Left kidney (tissue), 2 donors: Measurements from ENCODE around the gene USB1. TPM values are rescaled to one million over a fixed set of nuclear protein-coding genes. Genes with fewer than 3 reads are reported as not detected.
"Not testable (repeated sequence)": the region's sequence is repeated elsewhere in the genome, so short reads cannot be mapped to it uniquely, and the experiment has no call there.

Experiments used
- DNase-seq: peaks from one replicate; pipeline ENCODE4 v3.0.0-alpha.2; 2013
- polyA plus RNA-seq: library from polyadenylated mRNA; unstranded; fragments of 120-200 nt; gene quantifications from one replicate; pipeline ENCODE4 v1.2.1, GENCODE V29; 2013; ENCODE audit not compliant: insufficient read length

USB1 gene
- polyA plus RNA-seq, 1 donor, result 23.8 TPM

DNA sequence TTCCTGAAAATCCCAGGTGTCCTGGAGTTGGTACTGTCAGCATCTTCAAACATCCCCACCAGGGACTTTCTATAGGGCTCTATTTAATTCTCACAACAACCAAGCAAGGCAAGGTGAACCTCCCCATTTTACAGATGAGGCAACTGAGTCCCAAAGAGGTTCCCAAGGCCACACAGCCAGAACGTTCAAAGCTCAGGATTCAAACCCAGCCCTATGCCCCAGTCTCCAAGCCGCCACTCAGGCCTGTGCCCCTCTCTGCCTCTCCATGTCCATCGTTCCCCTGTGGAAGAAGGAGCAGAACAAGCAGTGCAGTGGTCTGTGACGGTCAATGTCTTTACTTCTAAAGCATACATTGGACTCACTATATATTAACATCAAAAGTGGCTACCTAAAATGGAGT is 6.8 kb upstream of the USB1 start:
- no peak for DNase-seq

DNA sequence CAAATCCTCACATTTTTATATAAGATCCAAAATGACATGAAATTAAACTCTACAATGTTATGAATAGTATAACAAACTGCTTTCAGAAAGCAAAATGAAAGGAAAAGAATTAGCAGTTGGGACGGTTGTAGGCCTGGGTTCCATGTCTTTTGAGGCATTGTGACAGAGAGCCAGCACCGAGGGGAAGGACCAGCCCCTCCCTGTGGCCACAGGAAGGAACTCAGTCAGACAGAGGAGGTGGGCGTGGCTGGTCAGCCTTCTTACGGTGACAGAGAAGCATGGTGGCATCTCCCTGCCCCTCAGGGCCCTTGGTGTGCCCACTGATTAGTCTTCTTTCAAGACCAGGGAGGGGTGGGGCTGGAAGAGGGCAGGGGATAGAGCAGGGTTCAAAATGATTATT is 6.4 kb upstream of the USB1 start:
- DNase-seq, result no peak

DNA sequence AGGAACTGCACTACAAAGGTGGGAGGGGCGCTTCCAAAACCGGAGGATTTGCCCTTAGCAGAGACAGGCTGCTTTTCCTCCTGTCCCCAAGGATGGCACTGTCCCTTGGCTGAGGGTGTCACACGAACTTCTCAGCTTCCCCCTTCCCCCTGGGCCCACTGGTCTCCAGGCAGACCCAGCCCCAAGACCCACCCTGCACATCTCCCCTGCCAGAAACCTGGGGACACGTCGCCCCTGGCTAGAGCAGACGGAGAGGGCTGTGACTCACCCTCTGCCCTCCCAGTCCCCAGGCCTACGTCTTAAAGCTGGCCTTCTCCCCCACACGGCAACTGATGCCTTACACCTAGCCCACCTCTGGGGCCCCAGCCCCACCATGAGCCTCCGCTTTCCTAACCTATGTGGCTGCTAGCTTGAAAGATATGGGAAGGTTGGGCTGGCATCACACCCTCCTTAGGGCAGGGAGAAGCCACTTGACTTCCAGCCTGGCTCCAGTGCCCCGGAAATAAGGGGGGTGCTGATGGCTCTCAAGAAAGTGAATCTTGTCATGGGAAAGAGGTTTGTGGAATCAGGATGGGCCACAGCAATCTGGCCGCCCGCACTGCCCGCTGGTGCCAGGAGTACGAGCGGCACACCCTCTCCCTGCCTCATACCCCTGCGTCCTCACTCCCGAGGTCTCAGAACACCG is 5.3 kb upstream of the USB1 start:
- no peak for DNase-seq

DNA sequence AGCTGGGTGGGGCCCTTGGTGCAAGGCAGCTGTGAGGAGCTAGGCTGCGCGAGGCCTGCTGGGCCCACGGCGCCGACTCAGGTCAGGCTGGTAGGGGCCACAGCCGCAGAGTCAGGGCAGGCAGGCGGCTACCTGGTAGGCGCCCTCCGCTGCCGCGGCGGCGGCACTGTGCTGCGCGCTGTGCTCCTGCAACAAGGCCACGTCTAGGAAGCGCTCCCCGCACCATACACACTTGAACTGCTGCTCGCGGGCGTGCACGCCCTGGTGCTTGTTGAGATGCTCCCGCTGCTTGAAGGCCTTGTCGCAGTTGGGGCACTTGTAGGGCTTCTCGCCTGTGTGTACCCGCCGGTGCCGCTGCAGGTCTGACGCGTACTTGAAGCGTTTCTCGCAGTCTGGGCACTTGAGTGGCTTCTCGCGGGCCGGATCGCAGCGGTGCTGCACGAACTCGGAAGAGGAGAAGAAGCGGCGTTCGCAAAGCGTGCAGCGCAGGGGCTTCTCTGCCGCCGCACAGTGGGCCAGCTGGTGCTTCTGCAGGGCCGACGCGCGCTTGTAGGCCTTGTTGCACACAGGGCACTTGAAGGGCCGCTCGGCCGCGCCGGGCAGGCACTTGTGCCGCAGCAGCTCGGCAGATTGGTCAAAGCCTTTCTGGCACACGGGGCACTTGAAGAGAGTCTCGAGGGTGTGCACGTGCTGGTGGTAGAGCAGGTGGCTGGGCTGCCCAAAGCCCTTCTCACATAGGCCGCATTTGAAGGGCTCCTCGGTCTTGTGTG is 4.6 kb upstream of the USB1 start:
- no peak for DNase-seq

DNA sequence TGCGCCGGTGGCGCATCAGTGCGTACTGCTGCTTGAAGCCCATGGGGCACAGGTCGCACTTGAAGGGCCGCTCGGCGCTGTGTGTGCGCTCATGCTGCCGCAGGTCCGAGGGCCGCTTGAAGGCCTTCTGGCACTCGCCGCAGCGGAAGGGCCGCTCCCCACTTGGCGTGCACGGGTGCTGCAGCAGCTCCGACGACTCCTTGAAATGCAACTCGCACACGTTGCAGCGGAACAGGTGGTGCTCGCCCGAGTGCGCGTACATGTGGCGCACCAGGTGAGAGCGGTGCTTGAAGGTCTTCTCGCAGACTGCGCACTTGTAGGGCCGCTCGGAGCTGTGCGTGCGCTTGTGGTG is 4.1 kb upstream of the USB1 start:
- DNase-seq, result no peak

DNA sequence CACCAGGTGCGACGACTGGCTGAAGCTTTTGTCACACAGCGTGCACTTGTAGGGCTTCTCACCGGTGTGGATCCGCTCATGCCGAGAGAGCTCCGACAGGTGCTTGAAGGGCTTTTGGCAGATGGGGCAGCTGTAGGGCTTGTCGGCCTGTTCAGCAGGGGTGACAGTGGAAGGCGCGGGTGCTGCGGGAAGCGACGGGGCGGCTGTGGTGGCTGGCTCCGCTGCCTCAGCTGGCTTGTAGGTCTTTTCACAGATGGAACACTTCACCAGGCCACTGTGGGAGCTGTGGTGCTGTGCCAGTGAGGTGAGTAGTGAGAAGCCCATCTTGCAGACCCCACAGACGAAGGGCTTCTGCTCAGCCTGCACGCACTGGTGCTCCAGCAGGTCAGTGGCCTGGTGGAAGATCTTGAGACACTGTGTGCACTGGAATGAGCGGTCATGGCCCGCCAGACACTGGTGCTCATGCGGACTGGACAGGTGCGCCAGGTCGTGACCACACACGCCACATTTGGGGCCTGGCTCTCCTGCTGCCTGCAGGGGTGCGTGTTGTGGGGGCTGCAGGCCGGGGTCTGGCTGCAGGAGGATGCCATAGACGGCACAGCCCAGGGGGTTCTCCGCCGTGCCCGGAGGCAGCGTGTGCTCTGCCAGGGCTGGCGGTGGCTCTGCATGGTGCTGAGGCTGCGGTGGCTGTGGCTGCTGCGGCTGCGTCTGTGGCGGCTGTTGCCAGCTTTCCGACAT is 3.5 kb upstream of the USB1 start:
- no peak for DNase-seq

DNA sequence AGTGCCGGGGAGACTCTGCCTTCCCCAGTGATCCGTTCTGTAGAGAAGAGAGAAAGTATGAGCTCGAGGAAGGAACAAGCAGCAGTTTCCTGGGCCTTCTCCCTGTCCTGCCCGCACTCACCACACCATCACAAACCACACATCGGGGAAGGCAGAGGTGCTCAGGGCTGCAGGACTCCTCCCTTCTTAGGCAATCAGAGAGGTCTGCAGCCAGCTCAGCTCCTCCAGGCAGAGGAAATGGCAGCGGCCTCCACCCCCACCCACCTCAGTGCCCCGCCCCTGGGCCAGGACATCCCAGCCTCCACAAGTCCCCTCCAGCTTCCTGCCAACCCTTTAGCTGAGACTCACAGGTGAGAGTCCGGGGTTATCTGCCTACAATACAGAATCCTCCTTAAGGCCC is 2.7 kb upstream of the USB1 start:
- DNase-seq, result no peak

DNA sequence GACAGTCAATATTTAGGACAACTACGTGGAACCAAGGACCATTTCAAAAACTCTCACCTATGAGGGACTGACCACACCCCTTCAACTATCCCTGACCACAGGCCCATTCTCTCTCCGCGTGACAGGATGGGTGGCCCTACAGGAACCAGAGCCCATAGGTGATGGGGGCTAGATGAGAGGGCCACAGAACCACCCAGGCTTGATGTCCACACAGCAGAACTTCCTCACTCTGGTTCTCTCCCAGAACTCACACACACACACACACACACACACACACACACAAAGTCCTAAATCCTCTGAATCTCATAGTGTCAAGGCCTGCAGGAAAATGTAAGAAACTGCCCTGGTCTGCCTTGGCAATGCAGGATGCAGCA is 2.2 kb upstream of the USB1 start:
- no peak for DNase-seq

DNA sequence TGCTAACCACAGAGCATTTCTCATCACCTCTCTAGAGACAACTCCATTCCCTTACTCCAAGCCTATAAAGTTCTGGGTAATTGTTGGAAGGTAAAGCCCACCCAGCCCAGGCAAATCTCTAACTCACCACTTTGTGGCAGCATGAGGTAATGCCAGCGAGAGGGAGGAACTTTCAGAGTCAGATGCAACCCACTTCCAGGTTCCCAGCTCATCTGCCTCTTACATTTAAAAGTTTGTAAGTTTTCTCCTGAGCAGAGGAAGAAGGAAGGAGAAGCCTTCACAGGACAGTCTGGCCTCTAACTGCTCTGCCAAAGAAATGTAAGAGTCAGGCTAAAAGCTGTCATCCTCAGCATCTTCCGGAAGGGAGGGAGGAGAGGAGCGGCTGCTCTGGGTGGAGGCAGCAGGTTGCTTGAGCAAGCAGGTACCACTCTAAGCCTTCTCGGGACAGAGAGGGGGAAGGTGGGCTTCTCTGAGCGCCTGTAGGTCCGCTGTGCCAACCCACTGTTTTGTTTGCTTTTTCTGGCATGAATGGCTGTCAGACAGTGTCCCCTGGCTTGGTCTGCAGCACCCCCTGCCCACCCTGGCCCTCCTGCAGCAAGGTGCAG is 1.7 kb upstream of the USB1 start:
- DNase-seq, result no peak

DNA sequence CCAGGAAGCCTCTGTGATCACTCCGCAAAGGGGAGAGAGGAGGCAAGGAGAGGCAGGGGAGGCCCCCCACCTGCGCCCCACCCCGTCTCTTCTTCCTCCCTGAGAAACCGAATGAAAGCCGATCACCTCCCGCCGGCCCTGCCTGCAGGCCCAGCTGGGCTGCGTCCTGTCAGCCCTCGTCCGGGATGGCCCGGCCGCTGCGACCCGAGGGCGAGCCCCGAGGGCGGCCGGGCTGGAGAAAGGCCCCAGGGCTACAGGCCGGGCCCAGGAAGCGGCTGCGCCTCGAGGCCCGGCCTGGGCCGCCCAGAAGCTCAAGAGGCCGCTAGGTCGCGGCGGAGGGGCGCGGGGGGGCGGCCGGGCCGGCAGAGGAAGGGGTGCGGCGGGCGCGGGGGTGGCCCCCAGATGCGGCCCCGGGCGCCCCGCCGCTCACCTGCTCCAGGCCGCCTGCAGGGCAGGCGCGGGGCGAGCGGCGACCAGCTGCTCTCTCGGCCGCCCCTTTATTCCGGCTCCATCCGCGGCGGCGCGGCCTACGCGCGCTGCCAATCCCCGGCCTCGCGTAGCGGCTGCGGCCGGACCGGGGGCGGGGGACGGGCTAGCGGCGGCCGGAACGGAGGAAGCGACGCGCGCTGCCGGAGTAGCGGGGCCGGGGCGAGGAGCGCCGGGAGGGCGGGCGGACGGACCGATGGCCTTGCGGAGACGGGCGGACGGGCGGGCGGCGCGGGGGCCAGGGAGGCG is 1.1 kb upstream of the USB1 start, which contains the start of gene ZNF319:
ZNF319 (minus strand) TSS at position 702 of the 735 bp plus-strand sequence. CDS start 2,407 bp downstream, outside the sequence.
- DNase-seq, result no peak

DNA sequence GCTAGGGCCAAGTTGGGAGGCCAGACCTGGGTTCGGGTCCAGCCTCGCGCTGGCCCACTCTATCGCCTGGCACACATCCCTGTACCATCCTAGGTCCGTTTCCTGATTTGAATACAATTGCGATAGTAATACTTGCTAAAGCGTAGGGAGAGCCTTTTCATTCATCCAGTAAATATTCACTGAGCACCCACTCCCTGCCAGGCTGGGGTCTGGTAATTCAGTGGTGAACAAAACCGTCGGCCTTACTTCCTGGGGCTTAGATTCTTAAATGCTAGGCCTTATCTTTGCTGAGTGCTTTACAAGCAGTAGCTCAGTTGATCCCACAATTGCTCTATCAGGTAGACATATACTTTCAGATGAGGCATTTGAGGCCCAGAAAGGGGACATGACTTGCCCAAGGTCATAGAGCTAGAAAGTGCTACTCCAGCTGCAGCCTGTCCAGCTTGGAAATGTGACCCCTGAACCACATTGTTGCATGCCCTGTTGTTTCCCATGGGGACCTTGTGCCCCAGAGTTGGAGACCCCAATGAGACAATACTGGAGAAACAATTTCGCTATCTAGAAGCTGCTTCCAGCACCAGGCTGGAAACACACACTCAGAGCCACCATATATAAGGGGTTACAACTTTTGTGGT is 691 bp downstream of the USB1 start:
- no peak for DNase-seq

DNA sequence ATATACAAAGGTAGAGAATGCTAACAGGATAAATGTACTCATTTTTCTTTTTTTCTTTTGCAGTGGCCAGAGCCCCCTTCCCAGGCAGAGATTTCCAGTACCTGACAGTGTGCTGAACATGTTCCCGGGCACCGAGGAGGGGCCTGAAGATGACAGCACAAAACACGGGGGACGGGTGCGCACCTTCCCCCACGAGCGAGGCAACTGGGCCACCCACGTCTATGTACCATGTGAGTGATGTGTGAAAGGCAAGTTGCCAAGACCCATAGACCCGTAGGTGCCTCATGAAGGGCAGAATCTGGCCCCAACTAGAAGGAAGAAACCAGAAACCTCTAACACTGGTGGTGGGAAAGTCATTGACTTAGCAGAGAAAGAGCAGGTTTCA is 1.2 kb downstream of the USB1 start:
- no peak for DNase-seq

DNA sequence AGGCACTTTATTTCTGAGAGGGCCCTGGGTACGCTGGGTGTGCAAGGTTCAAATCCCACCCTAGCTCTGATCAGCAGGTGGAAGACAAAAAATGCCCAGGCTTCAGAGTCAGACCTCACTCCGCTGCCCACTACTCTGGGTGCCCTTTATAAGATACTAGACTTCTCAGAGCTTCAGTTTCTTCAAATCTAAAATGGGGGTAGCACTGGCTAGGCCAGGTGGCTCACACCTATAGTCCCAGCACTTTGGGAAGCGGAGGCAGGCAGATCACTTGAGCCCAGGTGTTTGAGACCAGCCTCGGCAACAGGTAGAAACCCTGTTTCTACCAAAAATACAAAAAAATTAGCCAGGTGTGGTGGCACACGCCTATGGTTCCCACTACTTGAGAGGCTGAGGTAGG is 1.7 kb downstream of the USB1 start:
- no peak for DNase-seq

DNA sequence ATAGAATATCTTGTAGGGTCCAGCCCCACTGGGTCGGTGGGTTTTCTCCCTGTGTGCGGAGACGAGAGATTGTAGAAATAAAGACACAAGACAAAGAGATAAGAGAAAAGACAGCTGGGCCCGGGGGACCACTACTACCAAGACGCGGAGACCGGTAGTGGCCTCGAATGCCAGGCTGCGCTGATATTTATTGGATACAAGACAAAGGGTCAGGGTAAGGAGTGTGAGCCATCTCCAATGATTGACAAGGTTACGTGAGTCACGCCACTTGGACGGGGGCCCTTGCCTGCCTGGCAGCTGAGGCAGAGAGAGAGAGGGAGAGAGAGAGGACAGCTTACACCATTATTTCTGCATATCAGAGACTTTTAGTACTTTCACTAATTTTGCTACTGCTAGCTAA is 3.5 kb downstream of the USB1 start:
- not testable (repeated sequence) for DNase-seq

DNA sequence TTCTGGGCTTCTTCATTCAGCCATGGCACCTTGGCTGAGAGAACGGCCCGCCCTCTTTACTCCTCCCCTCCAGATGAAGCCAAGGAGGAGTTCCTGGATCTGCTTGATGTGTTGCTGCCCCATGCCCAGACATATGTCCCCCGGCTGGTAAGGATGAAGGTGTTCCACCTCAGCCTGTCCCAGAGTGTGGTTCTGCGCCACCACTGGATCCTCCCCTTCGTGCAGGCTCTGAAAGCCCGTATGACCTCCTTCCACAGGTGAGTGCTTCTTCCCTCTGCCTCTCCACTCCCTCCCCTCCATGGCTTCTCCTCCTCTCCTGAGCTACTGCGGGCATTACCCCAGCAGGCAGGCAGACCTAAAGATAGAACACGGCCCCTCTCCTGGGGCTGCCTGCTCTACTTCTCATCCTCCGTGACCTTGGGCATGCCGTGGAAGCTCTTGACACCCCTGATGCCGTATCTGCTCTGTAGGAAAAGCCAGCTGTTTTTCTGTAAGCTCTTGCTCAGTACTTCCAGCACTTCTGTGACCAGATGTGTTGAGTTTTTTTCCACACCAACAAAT is 8.7 kb downstream of the USB1 start:
- no peak for DNase-seq

DNA sequence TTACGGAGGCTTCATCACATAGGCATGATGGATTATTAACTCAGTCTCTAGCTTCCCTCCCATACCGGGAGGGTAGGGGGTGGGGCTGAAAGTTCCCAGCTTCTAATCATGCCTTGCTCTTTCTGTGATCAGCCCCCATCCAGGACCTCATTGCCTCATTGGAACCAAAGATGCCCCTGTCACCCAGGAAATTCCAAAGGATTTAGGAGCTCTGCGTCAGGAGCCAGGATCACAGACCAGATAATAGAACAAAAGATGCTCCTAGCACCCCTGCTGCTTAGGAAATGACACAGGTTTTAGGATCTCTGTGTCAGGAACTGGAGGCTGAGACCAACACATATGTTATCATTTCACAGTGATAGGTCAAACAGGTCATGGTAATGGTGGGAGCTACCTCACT is 9.7 kb downstream of the USB1 start:
- DNase-seq, result no peak

DNA sequence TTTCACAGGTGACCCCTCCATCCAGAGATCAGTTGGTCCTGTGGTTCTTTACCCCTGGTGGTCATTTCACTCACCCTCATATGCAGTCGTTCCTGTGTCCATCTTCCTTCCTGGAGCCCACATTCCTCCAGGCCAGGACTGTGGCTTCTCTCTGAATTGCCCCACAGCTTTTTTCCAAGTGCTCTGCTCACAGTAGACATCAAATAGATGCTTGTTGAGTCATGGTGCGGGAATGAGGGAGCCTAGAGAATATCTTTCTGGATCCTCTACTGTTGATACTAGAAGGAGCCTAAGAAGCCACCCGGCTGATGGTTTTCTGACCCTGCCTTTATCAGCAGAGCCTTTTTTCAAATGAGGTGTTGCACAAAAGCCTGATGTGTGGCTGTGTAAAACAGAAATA is 10.4 kb downstream of the USB1 start:
- DNase-seq, result no peak

DNA sequence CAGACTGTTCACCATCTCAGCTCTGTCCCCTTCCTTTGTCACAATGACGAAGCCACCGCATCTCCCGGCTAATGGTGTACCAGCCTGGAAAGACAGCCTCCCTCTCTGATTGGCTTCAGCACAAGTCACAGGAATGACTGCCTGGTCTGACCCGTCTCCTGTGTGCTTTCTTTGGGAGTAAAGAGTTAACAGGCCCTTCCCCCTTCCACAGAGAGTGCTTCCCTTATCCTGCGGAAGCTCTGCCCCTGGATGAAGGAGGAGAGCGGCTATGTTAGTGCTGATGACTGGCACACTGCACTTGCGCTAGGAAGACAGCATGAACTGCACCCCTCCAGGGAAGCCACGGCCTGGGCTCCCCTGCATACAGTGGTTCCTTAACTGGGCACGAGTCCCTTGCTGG is 11.3 kb downstream of the USB1 start:
- DNase-seq, result no peak

DNA sequence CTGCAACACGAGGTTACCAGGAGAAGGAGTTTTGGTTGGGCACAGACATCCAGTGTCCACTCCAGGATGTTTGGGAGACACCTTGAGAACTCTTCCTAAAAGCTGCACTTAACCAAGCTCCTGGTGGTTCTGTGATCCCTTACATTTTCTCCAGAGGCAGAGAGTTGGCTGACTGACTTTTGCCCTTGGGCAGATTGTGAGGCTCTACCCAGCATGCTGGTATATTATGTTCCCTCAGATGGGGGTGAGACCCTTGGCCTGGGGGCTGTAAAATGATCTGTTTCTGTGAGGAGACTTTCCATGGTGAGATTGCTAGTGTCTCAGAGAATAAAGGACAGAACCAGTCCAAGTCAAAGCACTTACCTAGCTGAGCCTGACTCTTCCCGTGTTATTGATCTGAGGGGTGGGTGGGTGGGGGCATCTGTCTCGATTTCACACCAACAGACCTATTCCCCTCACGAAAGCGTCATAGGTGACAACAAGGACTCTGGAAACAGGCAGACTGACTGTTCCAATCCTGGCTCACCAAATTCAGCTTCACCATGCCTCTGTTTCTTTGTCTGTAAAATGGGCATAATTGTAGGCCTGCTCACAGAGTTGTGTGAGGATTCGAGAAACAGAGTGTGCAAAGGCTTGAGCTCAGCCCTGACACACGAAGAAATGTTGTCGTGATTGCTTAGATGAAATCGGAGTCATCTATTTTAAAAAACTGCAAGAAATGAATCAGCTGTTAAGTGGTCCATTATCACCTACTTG is 12.2 kb downstream of the USB1 start:
- DNase-seq, result no peak

DNA sequence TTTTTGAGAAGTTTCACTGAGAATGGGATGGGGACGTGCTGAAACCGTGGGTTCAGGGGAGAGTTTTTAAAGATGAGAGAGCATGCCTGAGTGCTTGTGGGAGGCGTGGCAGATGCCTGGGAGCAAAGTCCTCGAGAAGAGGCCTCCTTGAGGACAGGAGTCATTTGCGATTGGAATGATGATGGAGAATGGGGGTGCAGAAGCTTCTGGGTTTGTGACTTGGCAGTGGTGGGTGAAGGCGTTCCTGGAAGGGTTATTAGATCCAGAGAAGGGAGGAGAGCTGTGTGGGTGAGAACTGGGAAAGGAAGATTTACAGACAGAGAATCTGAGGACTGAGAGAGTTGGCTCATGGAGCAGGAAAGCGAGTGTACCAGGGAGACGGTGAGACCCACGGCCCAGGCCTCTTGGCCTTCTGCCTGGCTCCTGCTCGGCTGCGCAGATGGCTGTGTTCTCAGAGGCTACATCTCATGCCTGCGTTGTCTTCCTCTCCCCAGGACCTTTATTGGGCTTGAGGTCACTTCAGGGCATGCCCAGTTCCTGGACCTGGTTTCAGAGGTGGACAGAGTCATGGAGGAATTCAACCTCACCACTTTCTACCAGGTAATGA is 15.7 kb downstream of the USB1 start:
- DNase-seq, result no peak
